ENCODE data around the gene MKS1.

MKS1 gene

DNA sequence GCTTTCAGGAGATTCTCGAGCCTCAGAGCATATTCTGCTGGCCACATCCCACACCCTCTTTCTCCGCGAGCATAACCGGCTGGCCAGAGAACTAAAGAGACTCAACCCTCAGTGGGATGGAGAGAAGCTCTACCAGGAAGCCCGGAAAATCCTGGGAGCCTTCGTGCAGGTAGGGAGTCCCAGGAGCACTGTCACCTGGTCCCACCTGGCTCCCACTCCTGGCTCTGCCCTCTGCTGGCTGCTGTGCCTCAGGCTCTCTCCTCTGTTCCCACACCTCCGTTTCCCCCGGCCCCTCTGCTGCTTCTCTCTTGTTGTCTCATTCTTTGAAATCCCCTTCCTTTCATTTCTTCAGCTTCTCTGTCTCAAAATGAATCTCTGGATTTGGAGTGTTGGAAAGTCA lies 35.7 kb upstream of the MKS1 start:
- no peak for TF ChIP-seq POLR2AphosphoS5 (IDR thresholded peaks at IDR 0.05; ENCODE audit: low read depth, low read length)
- TF ChIP-seq SPI1 (IDR thresholded peaks at IDR 0.05; ENCODE audit: low read depth, low read length): no peak
- no peak for TF ChIP-seq PAX5 (IDR thresholded peaks at IDR 0.05; ENCODE audit: insufficient read depth, low read length, severe bottlenecking)
- no peak for TF ChIP-seq TAF1 (IDR thresholded peaks at IDR 0.05; ENCODE audit: low read depth, low read length)
- TF ChIP-seq POU2F2 (IDR thresholded peaks at IDR 0.05; ENCODE audit: low read depth, low read length): no peak
- no peak for TF ChIP-seq POLR2A (IDR thresholded peaks at IDR 0.05; ENCODE audit: low read depth, low read length)
- DNase-seq (ENCODE audit: insufficient read length, low spot score) (no peak), FAIRE-seq (no peak)

- no peak for FAIRE-seq
- TF ChIP-seq SPI1 (IDR thresholded peaks at IDR 0.05; ENCODE audit: low read depth, low read length): no peak
- no peak for TF ChIP-seq POLR2A (IDR thresholded peaks at IDR 0.05; ENCODE audit: low read depth, low read length)
- no peak for TF ChIP-seq TAF1 (IDR thresholded peaks at IDR 0.05; ENCODE audit: low read depth, low read length)
- no peak for TF ChIP-seq POU2F2 (IDR thresholded peaks at IDR 0.05; ENCODE audit: low read depth, low read length)
- TF ChIP-seq PAX5 (IDR thresholded peaks at IDR 0.05; ENCODE audit: insufficient read depth, low read length, severe bottlenecking): no peak
- no peak for TF ChIP-seq POLR2AphosphoS5 (IDR thresholded peaks at IDR 0.05; ENCODE audit: low read depth, low read length)
- no peak for DNase-seq (ENCODE audit: insufficient read length, low spot score)
Observed at GRCh38 chr17:58253082-58253481, 34.0 kb upstream of the MKS1 start.

- TF ChIP-seq POU2F2 (IDR thresholded peaks at IDR 0.05; ENCODE audit: low read depth, low read length) (no peak), TAF1 (IDR thresholded peaks at IDR 0.05; ENCODE audit: low read depth, low read length) (no peak), POLR2A (IDR thresholded peaks at IDR 0.05; ENCODE audit: low read depth, low read length) (no peak), SPI1 (IDR thresholded peaks at IDR 0.05; ENCODE audit: low read depth, low read length) (no peak), POLR2AphosphoS5 (IDR thresholded peaks at IDR 0.05; ENCODE audit: low read depth, low read length) (no peak), PAX5 (IDR thresholded peaks at IDR 0.05; ENCODE audit: insufficient read depth, low read length, severe bottlenecking) (no peak)
- DNase-seq (ENCODE audit: insufficient read length, low spot score) (no peak), FAIRE-seq (no peak)
Observed at GRCh38 chr17:58252141-58252540, 33.1 kb upstream of the MKS1 start.

DNA sequence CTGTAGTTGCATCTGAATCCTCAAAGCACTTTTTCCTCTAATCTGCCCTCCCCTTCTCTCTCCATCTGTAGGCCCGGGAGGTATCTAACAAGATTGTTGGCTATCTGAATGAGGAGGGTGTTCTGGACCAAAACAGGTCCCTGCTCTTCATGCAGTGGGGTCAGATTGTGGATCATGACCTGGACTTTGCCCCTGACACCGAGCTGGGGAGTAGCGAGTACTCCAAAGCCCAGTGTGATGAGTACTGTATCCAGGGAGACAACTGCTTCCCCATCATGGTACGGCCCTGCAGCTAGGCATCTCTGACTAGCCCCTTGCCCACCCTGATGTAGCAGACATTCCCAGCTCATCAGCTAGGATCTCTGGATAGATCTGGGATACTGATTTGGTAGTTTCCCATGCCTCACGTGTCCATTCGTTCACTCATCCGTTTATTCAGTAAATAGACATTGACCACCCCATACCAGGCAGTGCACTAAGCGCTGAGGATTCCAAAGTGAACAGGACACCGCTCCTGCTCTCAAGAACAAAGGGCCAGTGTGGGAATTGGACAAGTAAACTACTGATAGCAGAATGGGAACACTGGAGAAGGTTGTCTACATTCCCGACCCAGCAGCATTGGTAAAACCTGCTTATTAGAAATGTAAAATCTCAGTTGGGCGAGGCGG lies 31.4 kb upstream of the MKS1 start:
- DNase-seq (ENCODE audit: insufficient read length, low spot score) (no peak), FAIRE-seq (peak; percentile 13)
- no peak for TF ChIP-seq POLR2A (IDR thresholded peaks at IDR 0.05; ENCODE audit: low read depth, low read length)
- TF ChIP-seq SPI1 (IDR thresholded peaks at IDR 0.05; ENCODE audit: low read depth, low read length): no peak
- TF ChIP-seq TAF1 (IDR thresholded peaks at IDR 0.05; ENCODE audit: low read depth, low read length): no peak
- no peak for TF ChIP-seq POU2F2 (IDR thresholded peaks at IDR 0.05; ENCODE audit: low read depth, low read length)
- no peak for TF ChIP-seq POLR2AphosphoS5 (IDR thresholded peaks at IDR 0.05; ENCODE audit: low read depth, low read length)
- TF ChIP-seq PAX5 (IDR thresholded peaks at IDR 0.05; ENCODE audit: insufficient read depth, low read length, severe bottlenecking): no peak

DNA sequence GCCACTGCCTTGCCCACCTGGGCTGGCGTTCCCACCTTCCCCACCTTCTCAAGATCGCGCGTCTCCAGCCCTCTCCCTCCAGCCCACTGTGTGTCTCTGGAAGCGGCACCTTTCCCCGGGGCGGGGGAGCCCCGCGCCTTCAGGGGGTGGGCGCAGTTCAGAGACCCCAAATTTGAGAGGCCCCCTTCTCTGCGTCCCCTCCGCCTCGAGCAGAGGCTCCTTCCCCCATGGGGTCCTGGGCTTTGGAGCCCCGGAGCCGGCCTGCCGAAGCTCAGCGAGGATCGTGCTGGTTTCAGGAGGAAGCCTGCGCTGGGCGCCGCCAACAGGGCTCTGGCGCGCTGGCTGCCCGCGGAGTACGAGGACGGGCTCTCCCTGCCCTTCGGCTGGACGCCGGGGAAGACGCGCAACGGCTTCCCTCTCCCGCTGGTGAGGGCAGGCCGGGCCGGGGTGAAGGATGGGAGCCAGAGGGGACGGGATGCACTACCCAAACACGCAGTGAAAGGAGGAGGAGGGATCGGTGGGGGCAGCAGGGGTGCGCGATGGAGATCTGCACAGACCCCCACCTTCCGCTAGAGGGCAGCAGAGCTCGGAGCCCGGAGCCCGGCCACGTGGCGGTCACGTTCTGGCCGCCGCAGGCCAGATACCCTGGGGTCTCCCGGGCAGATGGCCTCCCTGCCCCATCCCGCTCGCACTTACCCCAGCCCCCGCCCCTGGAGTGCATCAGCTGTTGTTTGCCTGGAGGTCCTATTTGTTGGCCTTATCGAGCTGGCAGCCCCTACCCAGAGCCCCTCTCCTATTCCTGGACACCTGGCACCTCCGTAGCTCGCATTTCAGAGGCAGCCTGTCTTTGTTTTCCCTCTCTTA lies 30.4 kb upstream of the MKS1 start:
- peak; percentile 92 for DNase-seq (ENCODE audit: insufficient read length, low spot score)
- TF ChIP-seq TAF1 (IDR thresholded peaks at IDR 0.05; ENCODE audit: low read depth, low read length): no peak
- no peak for TF ChIP-seq PAX5 (IDR thresholded peaks at IDR 0.05; ENCODE audit: insufficient read depth, low read length, severe bottlenecking)
- TF ChIP-seq POLR2AphosphoS5 (IDR thresholded peaks at IDR 0.05; ENCODE audit: low read depth, low read length): no peak
- peak; percentile 93 for FAIRE-seq

DNA sequence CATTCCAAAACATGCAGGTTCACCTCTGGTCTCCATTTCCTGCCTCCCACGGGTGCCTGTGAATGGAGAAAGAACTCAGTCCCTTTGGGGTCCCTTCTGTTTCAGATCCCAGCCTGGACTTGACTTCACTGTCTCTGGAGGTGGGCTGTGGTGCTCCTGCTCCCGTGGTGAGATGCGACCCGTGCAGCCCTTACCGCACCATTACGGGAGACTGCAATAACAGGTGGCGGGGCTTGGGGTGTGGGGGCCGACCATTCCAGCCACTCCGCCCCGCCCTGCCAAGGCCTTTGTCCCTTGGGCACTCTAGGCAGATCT lies 29.9 kb upstream of the MKS1 start:
- no peak for TF ChIP-seq PAX5 (IDR thresholded peaks at IDR 0.05; ENCODE audit: insufficient read depth, low read length, severe bottlenecking)
- TF ChIP-seq TAF1 (IDR thresholded peaks at IDR 0.05; ENCODE audit: low read depth, low read length): no peak
- TF ChIP-seq POU2F2 (IDR thresholded peaks at IDR 0.05; ENCODE audit: low read depth, low read length): no peak
- TF ChIP-seq SPI1 (IDR thresholded peaks at IDR 0.05; ENCODE audit: low read depth, low read length): no peak
- no peak for TF ChIP-seq POLR2AphosphoS5 (IDR thresholded peaks at IDR 0.05; ENCODE audit: low read depth, low read length)
- TF ChIP-seq POLR2A (IDR thresholded peaks at IDR 0.05; ENCODE audit: low read depth, low read length): no peak
- DNase-seq (ENCODE audit: insufficient read length, low spot score): no peak
- no peak for FAIRE-seq

GRCh38 chr17:58247511-58248363 lies 28.7 kb upstream of the MKS1 start:
- peak; percentile 24; the same call in 1 of the 2 replicates for TF ChIP-seq SPI1 (IDR thresholded peaks at IDR 0.05; ENCODE audit: low read depth, low read length)
- TF ChIP-seq POU2F2 (IDR thresholded peaks at IDR 0.05; ENCODE audit: low read depth, low read length): no peak
- DNase-seq (ENCODE audit: insufficient read length, low spot score): no peak
- no peak for FAIRE-seq

- FAIRE-seq (no peak), DNase-seq (ENCODE audit: insufficient read length, low spot score) (no peak)
- TF ChIP-seq PAX5 (IDR thresholded peaks at IDR 0.05; ENCODE audit: insufficient read depth, low read length, severe bottlenecking) (no peak), TAF1 (IDR thresholded peaks at IDR 0.05; ENCODE audit: low read depth, low read length) (no peak), SPI1 (IDR thresholded peaks at IDR 0.05; ENCODE audit: low read depth, low read length) (no peak), POLR2A (IDR thresholded peaks at IDR 0.05; ENCODE audit: low read depth, low read length) (no peak), POU2F2 (IDR thresholded peaks at IDR 0.05; ENCODE audit: low read depth, low read length) (no peak), POLR2AphosphoS5 (IDR thresholded peaks at IDR 0.05; ENCODE audit: low read depth, low read length) (no peak)
Observed at GRCh38 chr17:58246781-58247180, 27.7 kb upstream of the MKS1 start.

- FAIRE-seq: no peak
- TF ChIP-seq TAF1 (IDR thresholded peaks at IDR 0.05; ENCODE audit: low read depth, low read length): no peak
- no peak for TF ChIP-seq SPI1 (IDR thresholded peaks at IDR 0.05; ENCODE audit: low read depth, low read length)
- no peak for TF ChIP-seq POLR2A (IDR thresholded peaks at IDR 0.05; ENCODE audit: low read depth, low read length)
- no peak for DNase-seq (ENCODE audit: insufficient read length, low spot score)
Observed at GRCh38 chr17:58246104-58246740, 27.2 kb upstream of the MKS1 start.

Measured in GM12891 (cell line).